GM21723 (cell line): ENCODE results near the gene VWC2.

Experiments used
- ATAC-seq: cut with Tn5 transposase; IDR thresholded peaks from one replicate; pipeline ENCODE4 v1.9.1; 2021; ENCODE audit warnings: mild to moderate bottlenecking, moderate library complexity; ENCODE audit not compliant: unreplicated experiment

Gene VWC2

GRCh38 chr7:49928787-49929186, 155.3 kb downstream of the VWC2 start:
- ATAC-seq, result no peak

GRCh38 chr7:49931627-49932026, 158.2 kb downstream of the VWC2 start:
- ATAC-seq, result no peak

GRCh38 chr7:49937608-49938007, 164.2 kb downstream of the VWC2 start:
- ATAC-seq, result no peak
